Raji (cell line): Measurements from ENCODE around the gene CNTRL.
A peak's percentile ranks its signal among the peaks of the same experiment; 100 is the strongest.

Source experiments
- POLR2A ChIP-seq: IDR thresholded peaks from 2 replicates; pipeline ENCODE4 v1.6.1; 2011; ENCODE audit warnings: low read depth, low read length, control low read depth; ENCODE audit not compliant: insufficient read depth

CNTRL gene

GRCh38 chr9:121074370-121075250 lies at the start of gene CNTRL:
TSS of gene CNTRL (plus strand) at chr9:121074955. CDS start at chr9:121088327, 13,372 bp downstream.
- TF ChIP-seq POLR2A = peak; percentile 86

GRCh38 chr9:121026260-121026691 lies 48.5 kb upstream of the CNTRL start:
- no peak for TF ChIP-seq POLR2A

- TF ChIP-seq POLR2A = no peak
Measured at GRCh38 chr9:121026768-121027167, 48.0 kb upstream of the CNTRL start.

- no peak for TF ChIP-seq POLR2A
Measured at GRCh38 chr9:121029469-121029868, 45.3 kb upstream of the CNTRL start.

- TF ChIP-seq POLR2A = no peak
Measured at GRCh38 chr9:121034529-121034928, 40.2 kb upstream of the CNTRL start.

- no peak for TF ChIP-seq POLR2A
Measured at GRCh38 chr9:121038362-121038761, 36.4 kb upstream of the CNTRL start.

GRCh38 chr9:121038804-121039203 lies 36.0 kb upstream of the CNTRL start:
- no peak for TF ChIP-seq POLR2A

GRCh38 chr9:121048175-121048574 lies 26.6 kb upstream of the CNTRL start:
- no peak for TF ChIP-seq POLR2A

GRCh38 chr9:121048618-121049017 lies 26.1 kb upstream of the CNTRL start:
- TF ChIP-seq POLR2A = no peak

- no peak for TF ChIP-seq POLR2A
Measured at GRCh38 chr9:121050128-121050988, 24.4 kb upstream of the CNTRL start, which contains the start of gene C5. TSS of gene C5 (minus strand) at chr9:121050275. CDS start at chr9:121050246, 29 bp downstream.

- TF ChIP-seq POLR2A = no peak
Measured at GRCh38 chr9:121053544-121053943, 21.2 kb upstream of the CNTRL start.

- no peak for TF ChIP-seq POLR2A
Measured at GRCh38 chr9:121055642-121056143, 19.1 kb upstream of the CNTRL start.

- no peak for TF ChIP-seq POLR2A
Measured at GRCh38 chr9:121057821-121058220, 16.9 kb upstream of the CNTRL start.

- no peak for TF ChIP-seq POLR2A
Measured at GRCh38 chr9:121059513-121059912, 15.2 kb upstream of the CNTRL start.

GRCh38 chr9:121059998-121060636 lies 14.6 kb upstream of the CNTRL start:
- TF ChIP-seq POLR2A = no peak
